HepG2 (cell line): Measurements from ENCODE around the gene VPS18. TPM values are rescaled to one million over a fixed set of nuclear protein-coding genes. Genes with fewer than 3 reads are reported as not detected.

Experiments used
- BCL6 ChIP-seq: IDR thresholded peaks from 2 replicates; pipeline ENCODE4 v1.6.1; 2016; ENCODE audit warnings: missing genetic modification reagents, missing compliant biosample characterization
- CC2D1A ChIP-seq: sonication (generic); formaldehyde crosslinking; IDR thresholded peaks from 2 replicates; pipeline ENCODE4 v1.8.1; 2023; ENCODE audit warnings: mild to moderate bottlenecking, missing genetic modification reagents
- CREBL2 ChIP-seq: sonication (generic); formaldehyde crosslinking; IDR thresholded peaks from 2 replicates; pipeline ENCODE4 v1.8.1; 2023; ENCODE audit warnings: missing genetic modification reagents, mild to moderate bottlenecking, borderline replicate concordance
- GABPB1 ChIP-seq: IDR thresholded peaks from 2 replicates; pipeline ENCODE4 v1.6.1; 2016; ENCODE audit warnings: mild to moderate bottlenecking, missing genetic modification reagents, moderate library complexity, missing compliant biosample characterization
- GLI4 ChIP-seq: sonication (generic); formaldehyde crosslinking; IDR thresholded peaks from 2 replicates; pipeline ENCODE4 v1.5.1; 2020; ENCODE audit warnings: missing genetic modification reagents, mild to moderate bottlenecking, moderate library complexity, borderline replicate concordance
- GPBP1L1 ChIP-seq: sonication (generic); formaldehyde crosslinking; IDR thresholded peaks from 2 replicates; pipeline ENCODE4 v1.5.0; 2020; ENCODE audit warnings: mild to moderate bottlenecking, missing genetic modification reagents
- JARID2 ChIP-seq: sonication (generic); formaldehyde crosslinking; IDR thresholded peaks from 2 replicates; pipeline ENCODE4 v1.8.1; 2023; ENCODE audit warnings: missing genetic modification reagents, inconsistent platforms; ENCODE audit not compliant: insufficient replicate concordance
- MED8 ChIP-seq: sonication (generic); formaldehyde crosslinking; IDR thresholded peaks from 2 replicates; pipeline ENCODE4 v1.8.1; 2023; ENCODE audit warnings: mild to moderate bottlenecking, missing genetic modification reagents; ENCODE audit not compliant: insufficient replicate concordance
- MTA3 ChIP-seq: sonication (generic); formaldehyde crosslinking; IDR thresholded peaks from 2 replicates; pipeline ENCODE4 v1.4.0; 2020; ENCODE audit warnings: missing genetic modification reagents
- POLR2AphosphoS2 ChIP-seq: IDR thresholded peaks from 2 replicates; pipeline ENCODE4 v1.6.1; 2011; ENCODE audit warnings: low read depth, low read length, improper control_type of control experiment
- POLR2AphosphoS5 ChIP-seq: IDR thresholded peaks from 2 replicates; pipeline ENCODE4 v1.6.1; 2012; ENCODE audit warnings: low read depth, low read length
- SPEN ChIP-seq: sonication (generic); formaldehyde crosslinking; IDR thresholded peaks from 2 replicates; pipeline ENCODE4 v1.5.1; 2020; ENCODE audit warnings: low read depth, mild to moderate bottlenecking, missing genetic modification reagents
- SRSF4 ChIP-seq: fragments of 200-400 bp; formaldehyde crosslinking; IDR thresholded peaks from one replicate; pipeline ENCODE4 v1.6.1; 2018; ENCODE audit warnings: mild to moderate bottlenecking, low read depth, low read length, moderate library complexity; ENCODE audit not compliant: poor library complexity, severe bottlenecking
- TGIF2 ChIP-seq: IDR thresholded peaks from 2 replicates; pipeline ENCODE4 v1.6.1; 2016; ENCODE audit warnings: control low read depth, missing compliant biosample characterization
- TRIM24 ChIP-seq: sonication (generic); formaldehyde crosslinking; IDR thresholded peaks from 2 replicates; pipeline ENCODE4 v1.8.0; 2022; ENCODE audit warnings: mild to moderate bottlenecking, missing genetic modification reagents
- ZBTB20 ChIP-seq: sonication (generic); formaldehyde crosslinking; IDR thresholded peaks from 2 replicates; pipeline ENCODE4 v1.8.1; 2023; ENCODE audit warnings: missing genetic modification reagents, low read depth, mild to moderate bottlenecking, borderline replicate concordance
- ZNF20 ChIP-seq: sonication (generic); formaldehyde crosslinking; IDR thresholded peaks from 2 replicates; pipeline ENCODE4 v1.4.0; 2020; ENCODE audit warnings: mild to moderate bottlenecking, moderate library complexity, missing genetic modification reagents
- ZNF260 ChIP-seq: sonication (generic); formaldehyde crosslinking; IDR thresholded peaks from 2 replicates; pipeline ENCODE4 v1.4.0; 2020; ENCODE audit warnings: missing genetic modification reagents, low read depth, mild to moderate bottlenecking, borderline replicate concordance
- ZNF331 ChIP-seq: sonication (generic); formaldehyde crosslinking; IDR thresholded peaks from 2 replicates; pipeline ENCODE4 v1.4.0; 2020; ENCODE audit warnings: missing genetic modification reagents
- ZNF33A ChIP-seq: sonication (generic); formaldehyde crosslinking; IDR thresholded peaks from 2 replicates; pipeline ENCODE4 v1.5.1; 2020; ENCODE audit warnings: missing genetic modification reagents, mild to moderate bottlenecking, moderate library complexity, borderline replicate concordance
- ZNF350 ChIP-seq: sonication (generic); formaldehyde crosslinking; IDR thresholded peaks from 2 replicates; pipeline ENCODE4 v1.4.0; 2020; ENCODE audit warnings: mild to moderate bottlenecking, low read depth, missing genetic modification reagents, borderline replicate concordance
- ZNF547 ChIP-seq: sonication (generic); formaldehyde crosslinking; IDR thresholded peaks from 2 replicates; pipeline ENCODE4 v1.5.1; 2020; ENCODE audit warnings: mild to moderate bottlenecking, missing genetic modification reagents
- ZNF770 ChIP-seq: sonication (generic); formaldehyde crosslinking; IDR thresholded peaks from 2 replicates; pipeline ENCODE4 v1.5.0; 2020; ENCODE audit warnings: mild to moderate bottlenecking, missing genetic modification reagents
- ZNF775 ChIP-seq: sonication (generic); formaldehyde crosslinking; IDR thresholded peaks from 2 replicates; pipeline ENCODE4 v1.4.0; 2020; ENCODE audit warnings: missing genetic modification reagents, mild to moderate bottlenecking, moderate library complexity, borderline replicate concordance
- ZNF777 ChIP-seq: sonication (generic); formaldehyde crosslinking; IDR thresholded peaks from 2 replicates; pipeline ENCODE4 v1.4.0; 2020; ENCODE audit warnings: missing genetic modification reagents
- ZSCAN21 ChIP-seq: sonication (generic); formaldehyde crosslinking; IDR thresholded peaks from 2 replicates; pipeline ENCODE4 v1.8.0; 2022; ENCODE audit warnings: mild to moderate bottlenecking, missing genetic modification reagents, moderate library complexity, borderline replicate concordance
- polyA plus RNA-seq, 8 experiments: library from polyadenylated mRNA; depleted of rRNA in 3 of 8; stranded (reverse) in 7 of 8; unstranded in 1 of 8; fragments of >200 nt; fragmentation: Illumina TruSeq in 4 of 8; extraction: Trizol in 4 of 8; gene quantifications; 2 replicates each; pipeline versions ENCODE4 v1.2.1 to v1.2.3, GENCODE V29; 2011 to 2016; ENCODE audit warnings: low read depth in 4 of 8, missing spikeins in 1 of 8, mixed read lengths in 1 of 8; ENCODE audit not compliant: insufficient read depth in 1 of 8
- total RNA-seq, 5 experiments: library from RNA; depleted of rRNA; stranded (reverse); fragments of >200 nt; fragmentation: Illumina TruSeq; extraction: Trizol; gene quantifications; 2 replicates each; pipeline ENCODE4 v1.2.3, GENCODE V29; 2016; ENCODE audit warnings: low read depth in 1 of 5

Gene VPS18
- total and polyA plus RNA-seq, 2 of the 13 experiments (the other 11 are each of a cell fraction or from before 2014, with no cell fraction given): 5.8 to 17.0 TPM

GRCh38 chr15:40893733-40894680, at the start of gene VPS18 (continued):
- TF ChIP-seq ZNF770 (CRISPR knock-in tag) (0 out of 2 replicates have a peak, but pooled peaks have one; percentile 26), POLR2AphosphoS5 (peak; percentile 55; the same call in 1 of the 2 replicates), TGIF2 (peak; percentile 63; the same call in 1 of the 2 replicates), ZNF775 (no peak), ZSCAN21 (CRISPR knock-in tag) (peak; percentile 77; the same call in 1 of the 2 replicates), POLR2AphosphoS2 (no peak), ZNF331 (peak; percentile 82; the same call in 1 of the 2 replicates), MED8 (CRISPR knock-in tag) (no peak), JARID2 (no peak), CREBL2 (CRISPR knock-in tag) (peak; percentile 17; the same call in 1 of the 2 replicates), ZNF20 (CRISPR knock-in tag) (no peak), GPBP1L1 (CRISPR knock-in tag) (no peak), ZBTB20 (CRISPR knock-in tag) (0 out of 2 replicates have a peak, but pooled peaks have one; percentile 57), ZNF260 (CRISPR knock-in tag) (no peak), BCL6 (CRISPR knock-in tag) (peak; percentile 10; the same call in 1 of the 2 replicates), ZNF777 (no peak), MTA3 (CRISPR knock-in tag) (no peak), SRSF4 (no peak), TRIM24 (CRISPR knock-in tag) (no peak), ZNF33A (CRISPR knock-in tag) (no peak), GLI4 (CRISPR knock-in tag) (no peak), CC2D1A (no peak), ZNF547 (CRISPR knock-in tag) (no peak), SPEN (CRISPR knock-in tag) (peak; percentile 79), GABPB1 (peak; percentile 97), ZNF350 (CRISPR knock-in tag) (peak; percentile 62; the same call in 1 of the 2 replicates)
